HG02981 (cell line): ENCODE measurements around the gene HAP1.
A peak's percentile ranks its signal among the peaks of the same experiment; 100 is the strongest.
"Not testable (repeated sequence)": the region's sequence is repeated elsewhere in the genome, so short reads cannot be mapped to it uniquely, and the experiment has no call there.

Source experiments
- ATAC-seq: cut with Tn5 transposase; IDR thresholded peaks from one replicate; pipeline ENCODE4 v1.9.1; 2021; ENCODE audit warnings: mild to moderate bottlenecking, moderate library complexity; ENCODE audit not compliant: unreplicated experiment

Gene HAP1

DNA sequence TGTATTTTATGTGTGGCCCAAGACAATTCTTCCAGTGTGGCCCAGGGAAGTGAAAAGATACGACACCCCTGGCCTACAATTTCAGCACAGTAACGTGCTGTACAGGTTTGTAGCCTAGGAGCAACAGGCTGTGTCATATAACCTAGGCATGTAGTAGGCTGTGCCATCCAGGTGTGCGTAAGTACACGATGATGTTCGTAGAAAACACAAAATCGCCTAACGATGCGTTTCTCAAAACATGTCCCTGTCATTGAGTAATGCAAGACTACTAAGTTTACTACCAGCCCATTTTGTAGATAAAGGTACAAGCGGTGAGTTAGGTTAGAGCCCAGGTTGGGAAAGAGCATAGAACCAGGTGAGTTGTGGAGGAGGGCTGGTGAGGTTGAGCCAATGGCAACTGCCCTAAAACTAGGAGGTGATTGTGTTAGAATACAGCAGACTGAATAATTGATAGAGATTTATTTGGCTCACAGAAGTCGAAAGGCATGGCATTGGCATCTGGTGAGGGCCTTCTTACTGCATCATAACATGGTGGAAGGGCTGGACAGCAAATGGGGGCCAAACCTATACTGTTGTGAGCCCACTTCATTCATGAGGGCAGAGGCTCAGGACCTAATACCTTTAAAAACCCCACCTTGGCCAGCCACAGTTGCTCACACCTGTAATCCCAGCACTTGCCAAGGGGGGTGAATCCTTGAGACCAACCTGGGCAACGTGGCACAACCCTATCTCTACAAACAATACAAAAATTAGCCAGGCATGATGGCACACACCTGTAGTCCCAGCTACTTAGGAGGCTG is 41.5 kb downstream of the HAP1 start:
- no peak for ATAC-seq

GRCh38 chr17:41691031-41691777 is 43.2 kb downstream of the HAP1 start:
- no peak for ATAC-seq

DNA sequence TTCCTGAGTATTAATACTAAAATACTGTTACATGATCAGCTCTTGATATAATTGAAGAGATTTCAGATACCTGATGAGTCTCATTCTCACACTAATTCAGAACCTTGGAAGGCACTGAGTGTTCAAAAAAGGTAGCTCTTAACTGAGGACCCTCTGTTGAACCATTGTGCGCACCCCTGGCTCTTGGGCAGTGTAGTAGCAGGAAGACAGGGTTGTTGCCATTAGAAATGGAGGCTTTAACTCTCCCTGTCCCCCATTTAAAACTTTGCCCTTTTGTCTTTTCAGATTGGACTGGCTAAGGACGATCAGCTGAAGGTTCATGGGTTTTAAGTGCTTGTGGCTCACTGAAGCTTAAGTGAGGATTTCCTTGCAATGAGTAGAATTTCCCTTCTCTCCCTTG is 43.9 kb downstream of the HAP1 start:
- no peak for ATAC-seq

- no peak for ATAC-seq
Measured at GRCh38 chr17:41689497-41690299, 44.7 kb downstream of the HAP1 start.

GRCh38 chr17:41688641-41689496 is 45.6 kb downstream of the HAP1 start, which contains the start of gene EIF1:
TSS of gene EIF1 (plus strand) at chr17:41688885. CDS start at chr17:41689039, 154 bp downstream.
- ATAC-seq: peak; percentile 78

GRCh38 chr17:41687828-41688640 is 46.4 kb downstream of the HAP1 start:
- no peak for ATAC-seq

DNA sequence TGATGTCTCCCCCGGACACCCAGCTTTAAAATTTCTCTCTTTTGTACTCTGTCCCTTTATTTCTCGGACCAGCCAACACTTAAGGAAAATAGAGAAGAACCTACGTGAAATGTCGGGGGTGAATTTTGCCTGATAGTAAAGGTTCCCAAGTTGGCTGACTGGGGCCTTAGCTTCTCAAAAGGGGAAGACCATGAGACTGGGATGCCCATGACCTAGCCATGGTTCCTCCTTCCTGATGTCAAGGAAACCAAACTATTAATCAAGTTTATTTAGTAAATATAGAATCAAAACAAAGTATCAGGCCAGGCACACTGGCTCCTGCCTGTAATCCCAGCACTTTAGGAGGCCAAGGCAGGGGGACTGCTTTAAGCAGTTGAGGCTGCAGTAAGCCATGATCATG is 48.2 kb downstream of the HAP1 start:
- no peak for ATAC-seq

- not testable (repeated sequence) for ATAC-seq
Measured at GRCh38 chr17:41685753-41686152, 48.7 kb downstream of the HAP1 start.

- no peak for ATAC-seq
Measured at GRCh38 chr17:41684035-41684434, 50.4 kb downstream of the HAP1 start.

DNA sequence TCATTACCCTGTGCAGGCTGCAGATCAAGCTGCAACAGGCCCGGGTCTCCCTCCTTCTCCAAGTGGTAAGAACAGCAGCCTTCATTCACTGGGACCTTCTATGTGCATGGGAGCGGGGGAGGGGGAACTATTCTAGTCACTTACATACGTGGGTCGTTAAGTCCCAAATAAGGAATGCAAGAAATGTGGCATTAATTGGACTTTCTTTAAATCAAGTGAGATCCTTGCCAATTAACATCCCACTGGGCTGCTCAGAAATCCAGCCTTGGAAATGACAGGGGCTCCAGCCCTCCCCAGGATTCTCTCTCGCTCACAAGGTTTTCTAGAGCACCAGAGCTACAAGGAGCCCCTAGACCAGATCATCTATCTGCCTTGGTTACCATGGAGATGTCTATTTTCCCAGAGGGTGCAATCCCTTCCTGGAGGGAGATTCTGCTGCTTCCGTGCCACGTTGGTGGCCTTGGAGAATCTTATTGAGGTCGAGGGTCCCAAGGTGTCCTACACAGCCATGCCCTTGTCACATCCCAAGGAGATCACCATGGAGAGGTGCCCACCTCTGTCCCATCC is 50.9 kb downstream of the HAP1 start:
- no peak for ATAC-seq

DNA sequence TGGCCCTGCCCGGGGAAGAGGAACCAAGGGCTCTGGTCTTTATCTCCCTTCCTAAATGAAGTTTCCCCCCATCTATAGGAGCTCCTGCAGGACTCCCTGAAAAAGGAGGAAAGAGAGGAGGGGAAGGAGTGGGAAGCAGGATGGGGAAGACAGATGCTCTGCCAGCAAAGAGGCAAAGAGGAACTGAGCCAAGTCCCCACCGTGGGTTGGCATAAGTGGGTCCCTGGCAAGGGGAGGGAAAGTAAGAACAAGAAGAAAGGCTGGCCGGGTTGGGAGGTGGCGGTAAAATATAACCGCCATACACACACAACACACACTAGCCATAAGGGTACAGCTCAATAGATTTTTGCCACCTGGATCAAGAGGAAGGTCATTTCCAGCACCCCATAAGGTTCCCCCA is 51.8 kb downstream of the HAP1 start:
- no peak for ATAC-seq

GRCh38 chr17:41681776-41682175 is 52.7 kb downstream of the HAP1 start:
- no peak for ATAC-seq

DNA sequence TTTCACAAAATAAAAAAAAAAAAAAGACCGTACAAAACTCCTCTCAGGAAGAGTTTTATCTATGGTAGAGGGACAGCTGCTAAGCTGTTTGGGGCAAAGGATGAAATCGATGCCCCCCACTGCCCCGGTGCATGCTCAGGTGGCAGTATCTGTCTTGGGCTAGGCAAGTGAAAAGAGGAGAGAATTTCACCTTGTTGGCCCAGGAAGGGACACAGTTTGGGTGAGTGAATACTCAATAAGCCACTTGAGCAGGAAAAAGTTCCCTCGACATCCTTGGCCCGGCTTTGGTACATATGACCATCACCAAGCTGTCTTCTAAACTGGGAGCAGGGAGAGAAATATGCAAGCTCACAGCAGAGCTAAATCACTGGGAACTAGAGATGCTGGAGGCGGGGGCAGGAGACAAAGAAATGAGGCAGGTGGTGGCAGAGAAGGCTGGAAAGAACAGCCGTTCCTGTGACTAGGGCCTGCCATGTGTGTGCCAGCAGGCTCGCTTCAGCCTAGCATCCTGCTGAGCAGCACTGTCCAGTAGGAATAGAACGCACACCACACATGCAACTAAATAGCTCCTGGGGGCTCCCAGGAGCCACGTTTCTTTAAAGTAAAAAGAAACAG is 53.9 kb downstream of the HAP1 start:
- no peak for ATAC-seq

DNA sequence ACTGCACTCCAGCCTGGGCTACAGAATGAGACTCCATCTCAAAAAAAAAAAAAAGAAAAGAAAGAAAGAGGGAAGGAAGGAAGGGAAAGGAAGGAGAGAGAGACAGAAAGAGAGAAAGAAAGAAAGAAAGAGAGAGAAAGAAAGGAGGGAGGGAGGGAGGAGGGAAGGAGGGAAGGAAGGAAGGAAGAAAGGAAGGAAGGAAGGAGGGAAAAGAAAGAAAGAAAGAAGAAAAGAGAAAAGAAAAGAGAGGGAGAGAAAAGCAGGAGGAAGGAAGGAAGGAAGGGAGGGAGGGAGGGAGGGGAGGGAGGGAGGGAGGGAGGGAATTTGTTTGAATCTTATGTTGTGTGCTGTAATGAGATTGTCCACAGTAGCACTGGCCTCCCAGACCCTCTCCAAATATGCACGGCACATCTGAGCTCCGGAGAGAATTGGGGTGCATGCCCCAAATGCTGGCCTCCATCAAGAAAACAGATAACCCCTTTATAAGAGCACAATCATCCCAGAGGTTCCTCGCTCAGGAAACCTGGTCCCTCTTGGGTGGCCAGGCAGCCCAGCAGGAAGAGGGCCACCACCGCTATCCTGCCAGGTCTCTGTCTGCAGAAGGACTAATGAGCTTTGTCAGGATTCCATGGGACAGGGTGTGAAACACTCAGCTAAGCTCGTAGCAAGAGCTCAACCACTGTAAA is 54.6 kb downstream of the HAP1 start:
- ATAC-seq: no peak

DNA sequence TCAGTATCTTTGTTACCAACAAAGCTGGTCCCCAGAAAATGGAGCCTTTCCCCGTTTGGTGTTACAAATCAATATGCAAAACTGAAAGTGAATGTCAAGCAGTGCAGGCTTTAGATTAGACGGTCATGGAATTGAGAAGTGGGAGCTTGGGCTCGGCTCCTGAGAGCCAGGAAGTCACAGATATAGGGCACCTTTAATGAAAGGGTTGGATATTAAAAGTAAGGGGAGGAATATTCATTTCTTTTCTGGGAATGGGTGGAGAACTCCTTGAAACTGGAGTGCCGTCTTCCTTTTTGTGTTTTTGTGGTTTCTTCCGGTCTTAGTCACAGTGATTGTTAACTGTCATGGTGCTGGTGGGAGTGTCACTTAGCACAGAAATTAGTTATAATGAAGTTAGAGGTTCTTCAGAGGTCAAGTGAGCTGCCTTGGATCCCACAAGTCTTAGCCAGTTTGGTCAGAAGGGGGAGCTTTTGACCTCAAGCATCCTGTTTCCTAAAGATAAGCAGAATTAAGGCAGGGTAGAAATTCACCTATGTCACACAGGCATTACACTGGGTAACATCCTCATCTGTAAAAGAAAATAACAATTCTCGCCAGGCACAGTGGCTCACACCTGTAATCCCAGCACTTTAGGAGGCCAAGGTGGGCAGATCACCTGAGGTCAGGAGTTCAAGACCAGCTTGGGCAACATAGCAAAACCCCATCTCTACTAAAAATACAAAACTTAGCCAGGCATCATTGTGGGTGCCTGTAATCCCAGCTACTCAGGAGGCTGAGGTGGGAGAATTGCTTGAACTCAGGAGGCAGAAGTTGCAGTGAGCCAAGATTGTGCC is 55.3 kb downstream of the HAP1 start:
- peak; percentile 63 for ATAC-seq

GRCh38 chr17:41678411-41678906 is 56.0 kb downstream of the HAP1 start:
- peak; percentile 28 for ATAC-seq

- no peak for ATAC-seq
Measured at GRCh38 chr17:41676058-41676419, 58.4 kb downstream of the HAP1 start.
